HG02943 (cell line): Measurements from ENCODE around the gene CUTA.
A peak's percentile ranks its signal among the peaks of the same experiment; 100 is the strongest.

Source experiments
- ATAC-seq: cut with Tn5 transposase; IDR thresholded peaks from one replicate; pipeline ENCODE4 v1.9.1; 2021; ENCODE audit warnings: mild to moderate bottlenecking, low read depth, moderate library complexity; ENCODE audit not compliant: unreplicated experiment

Gene CUTA

GRCh38 chr6:33439956-33440648 is 22.2 kb upstream of the CUTA start:
- ATAC-seq, result no peak

GRCh38 chr6:33438978-33439594 is 21.2 kb upstream of the CUTA start:
- ATAC-seq, result no peak

- ATAC-seq, result no peak
Observed at GRCh38 chr6:33437666-33438065, 19.8 kb upstream of the CUTA start.

- no peak for ATAC-seq
Observed at GRCh38 chr6:33434961-33435360, 17.1 kb upstream of the CUTA start.

GRCh38 chr6:33433544-33434191 is 15.8 kb upstream of the CUTA start:
- ATAC-seq, result no peak

- ATAC-seq, result no peak
Observed at GRCh38 chr6:33433001-33433543, 15.2 kb upstream of the CUTA start.

GRCh38 chr6:33432546-33432945 is 14.6 kb upstream of the CUTA start:
- ATAC-seq, result no peak

- no peak for ATAC-seq
Observed at GRCh38 chr6:33431880-33432541, 14.1 kb upstream of the CUTA start.

GRCh38 chr6:33430991-33431879 is 13.3 kb upstream of the CUTA start:
- ATAC-seq, result peak; percentile 49

GRCh38 chr6:33430334-33430733 is 12.4 kb upstream of the CUTA start:
- ATAC-seq, result no peak

GRCh38 chr6:33429750-33430052 is 11.8 kb upstream of the CUTA start:
- ATAC-seq, result no peak

GRCh38 chr6:33428966-33429749 is 11.3 kb upstream of the CUTA start:
- ATAC-seq, result no peak

- no peak for ATAC-seq
Observed at GRCh38 chr6:33428224-33428965, 10.5 kb upstream of the CUTA start.

- no peak for ATAC-seq
Observed at GRCh38 chr6:33427585-33428223, 9.8 kb upstream of the CUTA start.

- ATAC-seq, result no peak
Observed at GRCh38 chr6:33426590-33427511, 8.9 kb upstream of the CUTA start.

- ATAC-seq, result no peak
Observed at GRCh38 chr6:33425668-33426577, 8.0 kb upstream of the CUTA start.
